T follicular helper cell (primary cell): Measurements from ENCODE around the gene SORL1-AS1.

Source experiments
- DNase-seq: peaks from one replicate; pipeline ENCODE4 v3.0.0-alpha.2; 2020; ENCODE audit warnings: low read depth

The SORL1-AS1 gene

GRCh38 chr11:121476379-121477032 lies 23.7 kb upstream of the SORL1-AS1 start:
- DNase-seq: no peak

GRCh38 chr11:121474680-121475079 lies 21.9 kb upstream of the SORL1-AS1 start:
- DNase-seq: no peak

- no peak for DNase-seq
These were observed 20.5 kb upstream of the SORL1-AS1 start for GRCh38 chr11:121473064-121473777.

GRCh38 chr11:121472312-121472711 lies 19.5 kb upstream of the SORL1-AS1 start:
- DNase-seq: no peak

GRCh38 chr11:121471167-121471566 lies 18.4 kb upstream of the SORL1-AS1 start:
- no peak for DNase-seq

GRCh38 chr11:121469910-121470309 lies 17.1 kb upstream of the SORL1-AS1 start:
- DNase-seq: no peak

- DNase-seq: peak; percentile 69
These were observed 15.2 kb upstream of the SORL1-AS1 start for GRCh38 chr11:121467965-121468364.

GRCh38 chr11:121467471-121467870 lies 14.7 kb upstream of the SORL1-AS1 start:
- DNase-seq: no peak

- DNase-seq: no peak
These were observed 13.5 kb upstream of the SORL1-AS1 start for GRCh38 chr11:121466063-121466794.

GRCh38 chr11:121465709-121466062 lies 12.9 kb upstream of the SORL1-AS1 start:
- no peak for DNase-seq

GRCh38 chr11:121464352-121464946 lies 11.7 kb upstream of the SORL1-AS1 start:
- peak; percentile 54 for DNase-seq

- no peak for DNase-seq
These were observed 11.0 kb upstream of the SORL1-AS1 start for GRCh38 chr11:121463689-121464335.

GRCh38 chr11:121461843-121462242 lies 9.1 kb upstream of the SORL1-AS1 start:
- DNase-seq: no peak

GRCh38 chr11:121460941-121461514 lies 8.3 kb upstream of the SORL1-AS1 start:
- DNase-seq: no peak

- no peak for DNase-seq
These were observed 6.7 kb upstream of the SORL1-AS1 start for GRCh38 chr11:121459413-121460017.

GRCh38 chr11:121458551-121458950 lies 5.8 kb upstream of the SORL1-AS1 start:
- DNase-seq: no peak

GRCh38 chr11:121456816-121457431 lies 4.2 kb upstream of the SORL1-AS1 start:
- DNase-seq: no peak

GRCh38 chr11:121456151-121456550 lies 3.4 kb upstream of the SORL1-AS1 start:
- no peak for DNase-seq

- DNase-seq: no peak
These were observed 2.3 kb upstream of the SORL1-AS1 start for GRCh38 chr11:121455115-121455514.

GRCh38 chr11:121453589-121454299 lies 977 bp upstream of the SORL1-AS1 start:
- no peak for DNase-seq
